ENCODE data around the gene CAMKMT.

DNA sequence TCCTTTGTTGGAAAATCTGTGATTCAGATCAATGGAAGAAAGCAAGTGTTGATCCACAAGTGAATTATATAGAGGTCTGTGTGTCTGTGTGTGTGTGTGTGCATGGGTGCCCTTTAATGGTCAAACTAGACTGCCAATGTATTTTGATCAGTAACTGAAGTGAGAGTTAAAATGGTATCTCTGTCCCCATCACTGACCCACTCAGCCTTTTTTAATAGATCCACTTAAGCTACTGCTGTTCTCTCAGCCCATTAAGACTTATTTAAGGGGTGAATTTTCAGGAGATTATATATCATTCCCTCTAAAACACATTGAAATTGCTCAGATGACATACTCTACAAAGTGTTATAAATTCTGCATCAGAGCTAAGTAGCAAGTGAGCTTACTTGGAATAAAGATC is 386.0 kb downstream of the CAMKMT start:
- TF ChIP-seq, protein P1, sequence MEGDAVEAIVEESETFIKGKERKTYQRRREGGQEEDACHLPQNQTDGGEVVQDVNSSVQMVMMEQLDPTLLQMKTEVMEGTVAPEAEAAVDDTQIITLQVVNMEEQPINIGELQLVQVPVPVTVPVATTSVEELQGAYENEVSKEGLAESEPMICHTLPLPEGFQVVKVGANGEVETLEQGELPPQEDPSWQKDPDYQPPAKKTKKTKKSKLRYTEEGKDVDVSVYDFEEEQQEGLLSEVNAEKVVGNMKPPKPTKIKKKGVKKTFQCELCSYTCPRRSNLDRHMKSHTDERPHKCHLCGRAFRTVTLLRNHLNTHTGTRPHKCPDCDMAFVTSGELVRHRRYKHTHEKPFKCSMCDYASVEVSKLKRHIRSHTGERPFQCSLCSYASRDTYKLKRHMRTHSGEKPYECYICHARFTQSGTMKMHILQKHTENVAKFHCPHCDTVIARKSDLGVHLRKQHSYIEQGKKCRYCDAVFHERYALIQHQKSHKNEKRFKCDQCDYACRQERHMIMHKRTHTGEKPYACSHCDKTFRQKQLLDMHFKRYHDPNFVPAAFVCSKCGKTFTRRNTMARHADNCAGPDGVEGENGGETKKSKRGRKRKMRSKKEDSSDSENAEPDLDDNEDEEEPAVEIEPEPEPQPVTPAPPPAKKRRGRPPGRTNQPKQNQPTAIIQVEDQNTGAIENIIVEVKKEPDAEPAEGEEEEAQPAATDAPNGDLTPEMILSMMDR (IDR thresholded peaks at IDR 0.05): no peak
- TF ChIP-seq POLR2A (IDR thresholded peaks at IDR 0.05): no peak

Measured in Peyer's patch (tissue), 4 donors.